Right lobe of liver (tissue), 4 donors: ENCODE results near the gene TRMO.

Experiments used
- CTCF ChIP-seq, 4 donors: fragments of 200-600 bp in 3 of 4; fragments of 450-650 bp in 1 of 4; IDR thresholded peaks; one replicate each; pipeline versions ENCODE4 v1.5.1 to v1.8.0; 2016 to 2022; ENCODE audit warnings: antibody characterized with exemption in 4 of 4, mild to moderate bottlenecking in 2 of 4
- POLR2A ChIP-seq: fragments of 450-650 bp; IDR thresholded peaks from one replicate; pipeline ENCODE4 v1.6.1; 2017; ENCODE audit warnings: antibody characterized with exemption, mild to moderate bottlenecking
- donor health status: DM: no; HTN: no; CAD: no.
- donor health status: DM: no; HTN: no; CAD: no.
- donor health status: DM: no; HTN: yes; CAD: no.

DNA sequence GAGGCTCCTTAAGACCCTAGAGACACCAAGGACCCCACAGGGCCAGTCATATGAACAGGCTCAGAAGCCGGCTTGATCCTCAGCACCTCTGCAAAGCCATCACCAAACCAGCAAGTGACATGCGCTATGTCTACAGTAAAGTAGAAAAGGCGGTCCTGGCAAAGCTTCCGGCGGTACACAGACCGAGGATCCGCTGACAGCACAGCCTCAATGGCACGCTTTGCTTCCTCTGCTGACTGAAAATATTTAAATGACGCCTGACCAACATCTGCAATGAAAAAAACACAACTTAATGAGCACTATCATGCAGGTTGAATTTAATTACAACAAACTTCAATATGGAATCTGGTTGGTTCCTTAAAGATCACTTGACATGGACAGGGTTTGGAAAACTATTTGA lies 17.6 kb downstream of the TRMO start:
- TF ChIP-seq CTCF (IDR thresholded peaks at IDR 0.05), result no peak
- no peak for TF ChIP-seq POLR2A
